Posterior vena cava (tissue), 2 donors: ENCODE data around the gene CDKL5. TPM values are rescaled to one million over a fixed set of nuclear protein-coding genes. Genes with fewer than 3 reads are reported as not detected.
"Not testable (repeated sequence)": the region's sequence is repeated elsewhere in the genome, so short reads cannot be mapped to it uniquely, and the experiment has no call there.

ENCODE experiments used
- DNase-seq: peaks from one replicate; pipeline ENCODE4 v3.0.0-alpha.2; 2020; ENCODE audit warnings: low spot score
- intact Hi-C, 2 donors: fragments of 100-400 bp; cut with DNase I; formaldehyde crosslinking; loops; one replicate each; pipeline versions ENCODE4 v1.14.1 to v1.14.2; 2022 to 2023
- total RNA-seq, 2 donors: library from RNA; stranded (reverse); fragmentation: NEBNext Ultra II Directional; extraction: Animal tissue kit (Norgen Biotek cat#: 25700); gene quantifications; one replicate each; pipeline ENCODE4 v1.2.1, GENCODE V29; 2021
- donor health status: DM: yes; HTN: yes; CAD: no.
- donor health status: DM: yes; HTN: yes; CAD: no.

CDKL5 gene
- total RNA-seq, 2 donors from 2014 or later: 9.9 to 17.2 TPM

DNA sequence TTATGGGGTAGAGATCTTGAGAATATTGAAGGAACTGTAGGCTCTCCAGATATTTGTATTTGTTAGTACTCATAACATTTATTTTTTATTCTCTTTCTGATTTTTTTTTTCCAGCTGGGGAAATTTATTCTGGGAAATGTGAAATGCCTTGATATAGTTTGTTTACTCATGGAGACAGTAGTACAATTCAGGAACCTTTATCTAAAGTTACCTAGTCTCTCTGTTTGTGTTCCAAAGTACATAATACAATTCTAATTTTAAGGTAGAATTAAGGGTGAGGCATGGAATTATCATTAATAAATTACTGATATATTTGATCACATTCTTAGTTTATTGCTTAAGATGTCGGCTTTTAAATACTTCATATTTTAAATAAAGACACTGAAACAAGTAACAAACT is 132.5 kb downstream of the CDKL5 start:
- no peak for DNase-seq
- intact Hi-C loops: no loop called here

GRCh38 chrX:18558799-18559198 is 133.4 kb downstream of the CDKL5 start:
- intact Hi-C loops: no loop called here
- DNase-seq: no peak

- DNase-seq: no peak
- intact Hi-C loops: no loop called here
These were observed 135.6 kb downstream of the CDKL5 start for GRCh38 chrX:18561020-18561419.

- intact Hi-C loops: no loop called here
- DNase-seq: no peak
These were observed 140.3 kb downstream of the CDKL5 start for GRCh38 chrX:18565727-18566126.

GRCh38 chrX:18566748-18567147 is 141.3 kb downstream of the CDKL5 start:
- intact Hi-C loops: no loop called here
- no peak for DNase-seq

GRCh38 chrX:18573556-18573955 is 148.1 kb downstream of the CDKL5 start:
- intact Hi-C loops: no loop called here

DNA sequence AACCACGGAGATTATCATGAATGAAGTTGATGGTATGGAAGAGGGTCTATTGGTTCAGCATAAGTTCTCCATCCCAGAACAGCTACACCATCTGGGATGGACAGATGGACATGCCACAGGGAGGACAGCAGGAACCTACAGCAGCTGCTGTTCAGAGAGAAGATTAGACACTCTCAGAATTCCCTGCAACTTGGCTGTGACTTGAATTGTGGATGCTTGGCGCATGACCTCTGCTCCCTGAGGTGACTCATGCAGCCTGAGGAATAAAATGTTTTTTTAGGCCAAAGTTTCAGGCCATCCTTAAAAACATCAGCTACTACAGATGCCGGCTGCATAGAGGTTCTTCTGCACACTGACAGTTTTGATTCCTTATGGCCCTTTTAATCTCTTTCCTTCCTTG is 149.2 kb downstream of the CDKL5 start:
- DNase-seq: no peak
- intact Hi-C loops: no loop called here

More at GRCh38 chrX:18573556-18573955, 148.1 kb downstream of the CDKL5 start:
- no peak for DNase-seq

- intact Hi-C loops: no loop called here
These were observed 150.3 kb downstream of the CDKL5 start for GRCh38 chrX:18575744-18576143.

DNA sequence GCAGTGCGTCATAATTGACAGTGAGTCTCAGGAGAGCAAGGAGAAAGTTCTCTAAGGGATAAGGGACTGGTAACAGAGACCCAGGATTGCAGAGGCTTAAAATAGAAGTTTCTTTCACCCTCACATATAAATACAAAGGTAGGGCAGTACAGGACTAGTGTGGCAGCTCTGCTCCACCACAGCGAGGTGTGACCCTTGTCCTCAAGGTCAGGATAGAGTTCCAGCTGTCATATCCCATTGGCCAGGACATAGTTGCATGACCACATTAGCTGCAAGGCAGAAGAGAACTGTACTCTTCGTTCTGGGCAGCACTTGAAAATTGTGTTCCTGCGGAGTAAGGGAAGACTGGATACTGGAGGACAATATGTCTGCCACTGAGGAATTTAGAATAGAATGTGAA is 152.0 kb downstream of the CDKL5 start:
- no peak for DNase-seq
- intact Hi-C loops: no loop called here

More at GRCh38 chrX:18575744-18576143, 150.3 kb downstream of the CDKL5 start:
- no peak for DNase-seq

DNA sequence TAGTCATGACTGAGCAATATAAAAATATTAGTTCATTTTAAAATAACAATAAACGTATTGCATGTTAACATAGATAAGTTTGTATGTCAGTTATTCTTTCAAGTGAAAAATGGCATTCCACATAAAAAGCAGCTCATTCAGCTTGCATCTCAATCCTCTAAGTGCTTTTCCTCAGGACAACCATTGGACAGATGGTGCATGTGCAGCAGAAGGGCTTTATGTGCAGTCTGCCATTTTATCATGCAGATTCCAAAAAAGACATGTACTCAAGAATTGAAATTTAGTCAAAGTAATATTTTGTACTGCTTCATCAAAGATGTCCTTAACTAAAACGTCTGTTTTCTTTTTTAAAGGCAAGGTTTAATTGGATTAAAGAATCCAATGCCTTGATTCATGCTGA is 153.1 kb downstream of the CDKL5 start:
- intact Hi-C loops: no loop called here
- no peak for DNase-seq

DNA sequence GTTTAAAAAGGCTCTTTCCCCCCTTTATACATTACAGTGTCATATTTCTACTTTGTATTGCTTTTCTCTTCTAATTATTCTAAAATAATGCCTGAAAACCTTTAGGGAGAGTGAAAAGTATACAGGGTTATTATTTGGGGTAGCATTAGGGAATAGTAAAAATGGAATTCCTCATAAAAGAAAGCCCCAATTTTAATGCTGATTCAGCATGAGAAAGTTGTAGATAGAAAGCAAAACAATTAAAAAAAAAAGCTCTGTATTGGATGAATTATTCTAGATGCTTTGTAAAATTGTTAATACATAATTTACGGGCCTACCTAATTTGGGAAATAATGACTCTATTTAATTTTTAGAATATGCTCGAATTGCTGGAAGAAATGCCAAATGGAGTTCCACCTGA is 154.1 kb downstream of the CDKL5 start:
- no peak for DNase-seq
- intact Hi-C loops: no loop called here

DNA sequence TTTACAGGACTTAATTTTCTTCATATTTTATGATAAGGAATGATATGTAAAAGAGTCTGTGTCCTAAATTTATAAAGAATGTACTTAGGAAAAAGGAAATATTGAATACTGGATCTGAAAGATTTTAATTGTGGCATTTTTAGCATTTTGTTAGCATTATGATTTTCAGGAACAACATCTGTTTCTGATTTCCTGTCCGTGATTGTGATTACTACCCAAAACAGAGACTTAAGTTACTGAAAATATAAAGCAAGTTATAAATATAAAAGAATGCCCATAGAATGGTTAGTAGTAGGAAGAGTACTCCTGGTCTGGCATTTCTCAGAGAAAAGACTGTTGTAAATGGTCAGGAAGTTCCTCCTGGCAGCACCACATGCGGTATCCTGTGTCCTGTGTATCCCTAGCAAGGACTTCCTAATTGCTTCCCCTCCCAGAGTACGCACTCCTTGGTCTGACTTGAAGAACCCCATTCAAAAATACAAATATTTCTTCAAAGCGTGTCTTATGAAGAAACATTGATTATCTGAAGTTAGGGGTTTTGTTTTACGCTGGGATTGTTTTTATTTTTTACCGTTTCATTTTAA is 157.6 kb downstream of the CDKL5 start:
- intact Hi-C loops: no loop called here
- DNase-seq: no peak

- DNase-seq, intact Hi-C loops: not testable (repeated sequence)
These were observed 163.9 kb downstream of the CDKL5 start for GRCh38 chrX:18589292-18589691.

- no peak for DNase-seq
- intact Hi-C loops: no loop called here
These were observed 166.4 kb downstream of the CDKL5 start for GRCh38 chrX:18591834-18592233.

GRCh38 chrX:18594079-18594478 is 168.7 kb downstream of the CDKL5 start:
- intact Hi-C loops: no loop called here
- DNase-seq: no peak

GRCh38 chrX:18596096-18596495 is 170.7 kb downstream of the CDKL5 start:
- intact Hi-C loops: no loop called here
- DNase-seq: no peak

GRCh38 chrX:18598413-18598812 is 173.0 kb downstream of the CDKL5 start:
- no peak for DNase-seq
- intact Hi-C loops: no loop called here

GRCh38 chrX:18607966-18608365 is 182.6 kb downstream of the CDKL5 start:
- intact Hi-C loops: no loop called here

DNA sequence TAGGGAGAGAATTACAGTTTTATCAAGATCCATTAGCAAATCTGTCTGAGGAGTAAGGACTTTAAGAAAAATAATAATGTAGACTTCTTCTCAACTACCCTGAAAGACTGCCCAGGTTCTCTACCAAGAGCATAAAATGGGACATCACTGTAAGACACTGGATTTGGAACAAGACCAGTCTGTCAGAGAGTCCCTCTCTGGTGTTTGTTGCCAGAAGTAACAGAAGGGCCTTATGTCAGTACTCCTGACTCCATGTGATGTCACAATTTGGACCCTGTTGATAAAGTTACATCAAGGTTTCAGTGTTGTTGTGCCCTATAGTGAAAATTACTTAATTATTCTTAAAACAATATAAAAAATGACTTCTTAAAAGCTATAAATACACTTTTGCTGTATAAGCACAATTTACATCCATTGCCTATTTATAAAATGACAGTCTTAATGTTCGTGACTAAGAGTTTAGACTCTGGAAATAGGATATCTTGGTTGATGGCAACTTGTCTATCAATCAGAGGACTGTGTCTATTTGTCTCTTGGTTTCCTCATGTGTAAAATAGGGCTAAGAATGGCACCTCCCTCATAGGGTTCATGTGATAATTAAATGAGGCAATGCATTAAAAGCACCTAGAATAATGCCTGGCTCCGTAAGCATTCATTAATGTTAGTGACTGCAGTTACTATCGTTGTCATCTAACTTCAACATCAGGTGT is 188.7 kb downstream of the CDKL5 start:
- intact Hi-C loops: no loop called here
- DNase-seq: no peak

More at GRCh38 chrX:18607966-18608365, 182.6 kb downstream of the CDKL5 start:
- DNase-seq: no peak

- no peak for DNase-seq
- intact Hi-C loops: no loop called here
These were observed 191.4 kb downstream of the CDKL5 start for GRCh38 chrX:18616688-18617406.

GRCh38 chrX:18617407-18617750 is 192.0 kb downstream of the CDKL5 start:
- DNase-seq: no peak
- intact Hi-C loops: no loop called here
